H9 (cell line): ENCODE results near the gene BCAS4. TPM values are rescaled to one million over a fixed set of nuclear protein-coding genes. Genes with fewer than 3 reads are reported as not detected.

Source experiments
- DNase-seq: peaks from one replicate; pipeline ENCODE4 v3.0.0-alpha.2; 2017
- H2AFZ ChIP-seq: one replicate; pipeline ENCODE4 v1.6.1; 2013; ENCODE audit warnings: mild to moderate bottlenecking, low read length, control low read depth, moderate library complexity
- H2AK5ac ChIP-seq: 2 replicates; pipeline ENCODE4 v1.6.1; 2013; ENCODE audit warnings: low read length, control low read depth, mixed read lengths; ENCODE audit not compliant: insufficient read length
- H2BK120ac ChIP-seq: one replicate; pipeline ENCODE4 v1.6.1; 2013; ENCODE audit warnings: low read depth, mild to moderate bottlenecking, low read length, control low read depth, inconsistent platforms; ENCODE audit not compliant: poor library complexity, severe bottlenecking
- H2BK12ac ChIP-seq: 2 replicates; pipeline ENCODE4 v1.6.1; 2013; ENCODE audit warnings: low read length, control low read depth, mixed read lengths, low read depth; ENCODE audit not compliant: insufficient read length
- H2BK15ac ChIP-seq: 2 replicates; pipeline ENCODE4 v1.6.1; 2013; ENCODE audit warnings: low read depth, low read length, control low read depth
- H2BK20ac ChIP-seq: one replicate; pipeline ENCODE4 v1.6.1; 2013; ENCODE audit warnings: low read depth, mild to moderate bottlenecking, low read length, control low read depth, inconsistent platforms; ENCODE audit not compliant: poor library complexity, severe bottlenecking
- H2BK5ac ChIP-seq: 2 replicates; pipeline ENCODE4 v1.6.1; 2013; ENCODE audit warnings: low read length, control low read depth, mixed read lengths; ENCODE audit not compliant: insufficient read length
- H3K14ac ChIP-seq: 2 replicates; pipeline ENCODE4 v1.6.1; 2013; ENCODE audit warnings: low read length, control low read depth; ENCODE audit not compliant: insufficient read depth
- H3K18ac ChIP-seq: 2 replicates; pipeline ENCODE4 v1.6.1; 2013; ENCODE audit warnings: low read depth, mild to moderate bottlenecking, mixed read lengths, low read length, control low read depth; ENCODE audit not compliant: insufficient read length
- H3K23ac ChIP-seq: 2 replicates; pipeline ENCODE4 v1.6.1; 2013; ENCODE audit warnings: low read length, control low read depth, mixed read lengths, low read depth; ENCODE audit not compliant: insufficient read length
- H3K23me2 ChIP-seq: 2 replicates; pipeline ENCODE4 v1.6.1; 2013; ENCODE audit warnings: low read depth, mild to moderate bottlenecking, mixed read lengths, low read length, control low read depth; ENCODE audit not compliant: insufficient read length, poor library complexity, severe bottlenecking
- H3K27ac ChIP-seq: 2 replicates; pipeline ENCODE4 v1.5.1; 2013; ENCODE audit warnings: low read length, control low read depth, mixed read lengths, low read depth; ENCODE audit not compliant: insufficient read length
- H3K27me3 ChIP-seq: 2 replicates; pipeline ENCODE4 v1.6.1; 2013; ENCODE audit warnings: low read length, control low read depth, inconsistent platforms; ENCODE audit not compliant: insufficient read depth
- H3K4ac ChIP-seq: 2 replicates; pipeline ENCODE4 v1.6.1; 2013; ENCODE audit warnings: low read depth, mild to moderate bottlenecking, control low read depth, inconsistent platforms, low read length, moderate library complexity
- H3K4me1 ChIP-seq: 2 replicates; pipeline ENCODE4 v1.6.1; 2013; ENCODE audit warnings: low read length, control low read depth, inconsistent platforms; ENCODE audit not compliant: insufficient read depth
- H3K4me2 ChIP-seq: 2 replicates; pipeline ENCODE4 v1.6.1; 2013; ENCODE audit warnings: low read length, control low read depth, mixed read lengths; ENCODE audit not compliant: insufficient read length, insufficient read depth
- H3K56ac ChIP-seq: 2 replicates; pipeline ENCODE4 v1.6.1; 2013; ENCODE audit warnings: low read depth, mild to moderate bottlenecking, mixed read lengths, low read length, control low read depth; ENCODE audit not compliant: insufficient read length
- H3K79me1 ChIP-seq: 2 replicates; pipeline ENCODE4 v1.6.1; 2013; ENCODE audit warnings: low read depth, mild to moderate bottlenecking, moderate library complexity, low read length, control low read depth, inconsistent platforms; ENCODE audit not compliant: insufficient read depth, poor library complexity, severe bottlenecking
- H3K79me2 ChIP-seq: 2 replicates; pipeline ENCODE4 v1.6.1; 2013; ENCODE audit warnings: low read length, control low read depth, inconsistent platforms; ENCODE audit not compliant: insufficient read depth
- H3K9ac ChIP-seq: 2 replicates; pipeline ENCODE4 v1.6.1; 2013; ENCODE audit warnings: low read length, control low read depth, mixed read lengths; ENCODE audit not compliant: insufficient read length; ENCODE audit errors: extremely low read depth
- H3K9me3 ChIP-seq: one replicate; pipeline ENCODE4 v1.6.1; 2013; ENCODE audit warnings: low read depth, low read length, inconsistent platforms; ENCODE audit not compliant: control insufficient read depth
- H3T11ph ChIP-seq: one replicate; pipeline ENCODE4 v1.6.1; 2013; ENCODE audit warnings: mild to moderate bottlenecking, low read length, control low read depth, inconsistent platforms
- H4K20me1 ChIP-seq: one replicate; pipeline ENCODE4 v1.6.1; 2013; ENCODE audit not compliant: control insufficient read depth, insufficient read length, insufficient read depth
- H4K5ac ChIP-seq: 2 replicates; pipeline ENCODE4 v1.6.1; 2013; ENCODE audit warnings: low read depth, mild to moderate bottlenecking, mixed read lengths, low read length, control low read depth; ENCODE audit not compliant: insufficient read length
- H4K8ac ChIP-seq: replicated peaks from 2 replicates; pipeline ENCODE4 v1.6.1; 2013; ENCODE audit warnings: low read length, control low read depth, mixed read lengths, low read depth; ENCODE audit not compliant: insufficient read length
- H4K91ac ChIP-seq: 2 replicates; pipeline ENCODE4 v1.6.1; 2013; ENCODE audit warnings: low read depth, mild to moderate bottlenecking, moderate library complexity, mixed read lengths, low read length, control low read depth; ENCODE audit not compliant: insufficient read length
- H3K27ac Mint-ChIP-seq, 3 experiments: 2 replicates in 2 of 3; 3 replicates in 1 of 3; pipeline ENCODE4 v1.8.0; 2020 to 2021; ENCODE audit warnings: mixed read lengths in 3 of 3, mild to moderate bottlenecking in 1 of 3, moderate library complexity in 1 of 3
- H3K27me3 Mint-ChIP-seq: 2 replicates; pipeline ENCODE4 v1.8.0; 2021; ENCODE audit warnings: low read depth, mild to moderate bottlenecking, moderate library complexity, mixed read lengths
- H3K36me3 Mint-ChIP-seq, 3 experiments: 2 replicates in 2 of 3; 3 replicates in 1 of 3; pipeline ENCODE4 v1.8.0; 2020 to 2021; ENCODE audit warnings: low read depth in 3 of 3, mixed read lengths in 3 of 3; ENCODE audit not compliant: insufficient read depth in 1 of 3
- H3K4me1 Mint-ChIP-seq, 2 experiments: 2 replicates each; pipeline ENCODE4 v1.8.0; 2020; ENCODE audit warnings: mixed read lengths in 2 of 2
- H3K4me3 Mint-ChIP-seq, 2 experiments: 2 replicates in 1 of 2; 3 replicates in 1 of 2; pipeline ENCODE4 v1.8.0; 2020 to 2021; ENCODE audit warnings: mild to moderate bottlenecking in 2 of 2, mixed read lengths in 2 of 2, moderate library complexity in 1 of 2
- H3K9me3 Mint-ChIP-seq, 2 experiments: 2 replicates in 1 of 2; 3 replicates in 1 of 2; pipeline ENCODE4 v1.8.0; 2020; ENCODE audit warnings: mild to moderate bottlenecking in 2 of 2, mixed read lengths in 2 of 2, moderate library complexity in 1 of 2
- WGBS: extraction: QIAGEN DNeasy Blood & Tissue Kit; methylation state at CpG from one replicate; pipeline ENCODE4 v1.1.7; 2013; ENCODE audit warnings: missing lambda C conversion rate, low lambda C conversion rate, mixed read lengths; ENCODE audit not compliant: insufficient read length; ENCODE audit errors: extremely low coverage; 5-methylcytosine and 5-hydroxymethylcytosine counted together
- total RNA-seq: library from RNA; stranded (reverse); gene quantifications from 2 replicates; pipeline ENCODE4 v1.2.1, GENCODE V29; 2021
- TF ChIP-seq, protein P1 (sequence below): fragments of 200-600 bp; sonication (generic); conservative IDR thresholded peaks from 3 replicates; pipeline ENCODE4 v1.8.0; 2021; ENCODE audit warnings: antibody characterized with exemption, mild to moderate bottlenecking

The BCAS4 gene
- total RNA-seq, 1 experiment from 2014 or later = 16.9 TPM

- Histone ChIP-seq H2BK20ac (no peak overlapping the region), H3K27me3 (no peaks in the 10 kb centered on the region), H2BK15ac (no peak overlapping the region), H3K79me1 (no peaks in the 10 kb centered on the region), H4K8ac (no peak overlapping the region), H4K5ac (no peak overlapping the region), H4K91ac (no peak overlapping the region), H3K23ac (no peak overlapping the region), H3K4me2 (no peak overlapping the region), H2BK12ac (no peak overlapping the region), H3K4ac (no peak overlapping the region), H3K79me2 (peaks cover 68% of the 10 kb centered on the region; the same call in 1 of the 2 replicates), H3K18ac (no peak overlapping the region), H3K27ac (no peak overlapping the region), H3K23me2 (no peaks in the 10 kb centered on the region), H2AK5ac (no peak overlapping the region), H2BK5ac (no peak overlapping the region), H3K14ac (no peak overlapping the region), H3K9me3 (no peaks in the 10 kb centered on the region), H3T11ph (no peak overlapping the region), H2BK120ac (no peak overlapping the region), H2AFZ (no peak overlapping the region), H3K4me1 (no peaks in the 10 kb centered on the region; the same call in 1 of the 2 replicates), H3K9ac (no peak overlapping the region), H3K56ac (no peak overlapping the region), H4K20me1 (no peaks in the 10 kb centered on the region)
- DNase-seq = no peak
- peaks cover 10 to 55% (median 47%) of the 10 kb centered on the region in 3 experiments; a peak in 6 of 7 replicates for H3K36me3 Mint-ChIP-seq
- no CpG with 5 or more reads among the region's 3 CpGs for WGBS
- H3K9me3 Mint-ChIP-seq = no peaks in the 10 kb centered on the region
- H3K27me3 Mint-ChIP-seq = no peaks in the 10 kb centered on the region
- H3K4me1 Mint-ChIP-seq = peaks cover 44 to 46% of the 10 kb centered on the region in 2 experiments
- TF ChIP-seq, protein P1, sequence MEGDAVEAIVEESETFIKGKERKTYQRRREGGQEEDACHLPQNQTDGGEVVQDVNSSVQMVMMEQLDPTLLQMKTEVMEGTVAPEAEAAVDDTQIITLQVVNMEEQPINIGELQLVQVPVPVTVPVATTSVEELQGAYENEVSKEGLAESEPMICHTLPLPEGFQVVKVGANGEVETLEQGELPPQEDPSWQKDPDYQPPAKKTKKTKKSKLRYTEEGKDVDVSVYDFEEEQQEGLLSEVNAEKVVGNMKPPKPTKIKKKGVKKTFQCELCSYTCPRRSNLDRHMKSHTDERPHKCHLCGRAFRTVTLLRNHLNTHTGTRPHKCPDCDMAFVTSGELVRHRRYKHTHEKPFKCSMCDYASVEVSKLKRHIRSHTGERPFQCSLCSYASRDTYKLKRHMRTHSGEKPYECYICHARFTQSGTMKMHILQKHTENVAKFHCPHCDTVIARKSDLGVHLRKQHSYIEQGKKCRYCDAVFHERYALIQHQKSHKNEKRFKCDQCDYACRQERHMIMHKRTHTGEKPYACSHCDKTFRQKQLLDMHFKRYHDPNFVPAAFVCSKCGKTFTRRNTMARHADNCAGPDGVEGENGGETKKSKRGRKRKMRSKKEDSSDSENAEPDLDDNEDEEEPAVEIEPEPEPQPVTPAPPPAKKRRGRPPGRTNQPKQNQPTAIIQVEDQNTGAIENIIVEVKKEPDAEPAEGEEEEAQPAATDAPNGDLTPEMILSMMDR = no peak
- peak overlapping the region in 1 of 3 experiments; percentile 6; a peak in 1 of 7 replicates for H3K27ac Mint-ChIP-seq
- no peak overlapping the region for H3K4me3 Mint-ChIP-seq
Measured at GRCh38 chr20:50909413-50909812, 114.6 kb downstream of the BCAS4 start.
